DND-41 (cell line): ENCODE data around the gene TBC1D22A.

ENCODE experiments used
- ATAC-seq: fragments of 200-7000 bp; cut with Tn5 transposase; 3 replicates; pipeline ENCODE4 v1.9.1; 2021; ENCODE audit warnings: low read depth; ENCODE audit not compliant: insufficient read depth
- DNase-seq: peaks from one replicate; pipeline ENCODE4 v3.0.0-alpha.2; 2020
- H2AFZ ChIP-seq: 2 replicates; pipeline ENCODE4 v1.6.0; 2012; ENCODE audit warnings: low read depth, low read length
- H3K27ac ChIP-seq: 2 replicates; pipeline ENCODE4 v1.5.1; 2012; ENCODE audit warnings: low read length, inconsistent platforms
- H3K27me3 ChIP-seq: fragments of 200-600 bp; sonication (generic); 2 replicates; pipeline ENCODE4 v1.6.0; 2012; ENCODE audit warnings: low read length, mild to moderate bottlenecking, inconsistent platforms; ENCODE audit not compliant: insufficient read depth, poor library complexity
- H3K36me3 ChIP-seq: 2 replicates; pipeline ENCODE4 v1.5.1; 2012; ENCODE audit warnings: low read length, inconsistent platforms; ENCODE audit not compliant: insufficient read depth
- H3K4me1 ChIP-seq: 2 replicates; pipeline ENCODE4 v1.5.1; 2012; ENCODE audit warnings: mild to moderate bottlenecking, low read length; ENCODE audit not compliant: insufficient read depth
- H3K4me2 ChIP-seq: 2 replicates; pipeline ENCODE4 v1.6.0; 2012; ENCODE audit warnings: mild to moderate bottlenecking, moderate library complexity, low read length, inconsistent platforms; ENCODE audit not compliant: insufficient read depth
- H3K4me3 ChIP-seq, 2 experiments: fragments of 200-600 bp in 1 of 2; shearing (Covaris generic) in 1 of 2; 2 replicates each; pipeline ENCODE4 v1.5.1; 2012 to 2016; ENCODE audit warnings: inconsistent platforms in 2 of 2, low read length in 2 of 2, mild to moderate bottlenecking in 2 of 2, low read depth in 1 of 2, moderate library complexity in 1 of 2
- H3K79me2 ChIP-seq: 2 replicates; pipeline ENCODE4 v1.6.0; 2012; ENCODE audit warnings: low read length, inconsistent platforms; ENCODE audit not compliant: insufficient read depth
- H3K9ac ChIP-seq: 2 replicates; pipeline ENCODE4 v1.6.0; 2012; ENCODE audit warnings: low read depth, mild to moderate bottlenecking, inconsistent platforms, low read length, moderate library complexity
- H3K9me3 ChIP-seq: 2 replicates; pipeline ENCODE4 v1.5.1; 2012; ENCODE audit warnings: low read length, moderate library complexity, mild to moderate bottlenecking, inconsistent platforms; ENCODE audit not compliant: insufficient read depth, severe bottlenecking
- H4K20me1 ChIP-seq: 2 replicates; pipeline ENCODE4 v1.6.0; 2012; ENCODE audit warnings: low read length; ENCODE audit not compliant: insufficient read depth
- CTCF ChIP-seq: IDR thresholded peaks from 2 replicates; pipeline ENCODE4 v1.5.1; 2012; ENCODE audit warnings: borderline replicate concordance, low read length, moderate library complexity, mild to moderate bottlenecking; ENCODE audit not compliant: poor library complexity, severe bottlenecking; ENCODE audit errors: extremely low read depth
- EZH2 ChIP-seq: IDR thresholded peaks from 3 replicates; pipeline ENCODE4 v1.6.1; 2012; ENCODE audit warnings: borderline replicate concordance, low read depth, mild to moderate bottlenecking, moderate library complexity, low read length, inconsistent platforms; ENCODE audit not compliant: severe bottlenecking

The TBC1D22A gene

GRCh38 chr22:46905415-46905814 is 143.0 kb downstream of the TBC1D22A start:
- no peaks in the 10 kb centered on the region for H3K4me1 ChIP-seq
- H3K4me3 ChIP-seq: no peak overlapping the region
- H2AFZ ChIP-seq: no peak overlapping the region
- H3K27ac ChIP-seq: no peak overlapping the region
- H3K79me2 ChIP-seq: peaks cover 9% of the 10 kb centered on the region; the same call in 1 of the 2 replicates
- ATAC-seq (no peak), DNase-seq (no peak)
- H3K4me2 ChIP-seq: no peak overlapping the region
- H4K20me1 ChIP-seq: peaks cover 13% of the 10 kb centered on the region
- H3K27me3 ChIP-seq: no peaks in the 10 kb centered on the region
- H3K9ac ChIP-seq: no peak overlapping the region
- no peaks in the 10 kb centered on the region for H3K9me3 ChIP-seq
- TF ChIP-seq EZH2: no peak
- no peak for TF ChIP-seq CTCF
- peaks cover 21% of the 10 kb centered on the region for H3K36me3 ChIP-seq

DNA sequence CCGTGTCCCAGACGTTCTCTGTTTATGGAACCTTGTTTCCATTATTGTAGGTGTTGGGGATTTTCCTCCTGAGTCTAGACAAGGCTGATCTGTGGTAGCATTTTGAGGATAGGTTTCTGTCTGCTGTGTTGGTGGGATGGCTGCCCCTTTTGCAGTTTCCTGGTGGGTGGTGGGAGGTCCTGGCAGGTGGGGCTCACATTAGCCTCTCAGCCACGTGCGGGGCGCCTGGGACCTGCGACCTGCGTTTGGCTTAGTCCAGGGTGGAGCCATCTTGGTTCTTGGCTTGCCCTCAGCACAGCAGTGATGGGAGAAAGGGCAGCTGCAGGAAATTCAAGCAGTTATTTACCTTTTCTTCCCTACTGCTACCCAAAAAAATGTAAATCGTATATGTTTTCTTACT is 143.4 kb downstream of the TBC1D22A start:
- Histone ChIP-seq H2AFZ (no peak overlapping the region), H3K4me1 (no peaks in the 10 kb centered on the region), H3K4me2 (no peak overlapping the region), H3K27ac (no peak overlapping the region), H3K36me3 (peaks cover 21% of the 10 kb centered on the region), H3K9ac (no peak overlapping the region), H3K4me3 (no peak overlapping the region), H4K20me1 (peaks cover 16% of the 10 kb centered on the region), H3K79me2 (peaks cover 9% of the 10 kb centered on the region; the same call in 1 of the 2 replicates), H3K27me3 (no peaks in the 10 kb centered on the region), H3K9me3 (no peaks in the 10 kb centered on the region)
- TF ChIP-seq CTCF (no peak), EZH2 (no peak)
- no peak for DNase-seq
- ATAC-seq: no peak

- Histone ChIP-seq H3K27ac (no peak overlapping the region), H3K9me3 (no peaks in the 10 kb centered on the region), H3K4me2 (no peak overlapping the region), H2AFZ (no peak overlapping the region), H4K20me1 (peaks cover 16% of the 10 kb centered on the region), H3K36me3 (peaks cover 18% of the 10 kb centered on the region), H3K4me3 (no peak overlapping the region), H3K79me2 (peaks cover 9% of the 10 kb centered on the region; the same call in 1 of the 2 replicates), H3K27me3 (no peaks in the 10 kb centered on the region), H3K9ac (no peak overlapping the region), H3K4me1 (no peaks in the 10 kb centered on the region)
- TF ChIP-seq EZH2: no peak
- TF ChIP-seq CTCF: no peak
- DNase-seq (no peak), ATAC-seq (no peak)
These were observed 144.0 kb downstream of the TBC1D22A start for GRCh38 chr22:46906326-46907045.
